ENCODE results near the gene NDUFB4. TPM values are rescaled to one million over a fixed set of nuclear protein-coding genes. Genes with fewer than 3 reads are reported as not detected.

Gene NDUFB4
- polyA plus RNA-seq, 1 donor (not counting 4 experiments of a cell fraction or from before 2014, with no cell fraction given) = 143 TPM

DNA sequence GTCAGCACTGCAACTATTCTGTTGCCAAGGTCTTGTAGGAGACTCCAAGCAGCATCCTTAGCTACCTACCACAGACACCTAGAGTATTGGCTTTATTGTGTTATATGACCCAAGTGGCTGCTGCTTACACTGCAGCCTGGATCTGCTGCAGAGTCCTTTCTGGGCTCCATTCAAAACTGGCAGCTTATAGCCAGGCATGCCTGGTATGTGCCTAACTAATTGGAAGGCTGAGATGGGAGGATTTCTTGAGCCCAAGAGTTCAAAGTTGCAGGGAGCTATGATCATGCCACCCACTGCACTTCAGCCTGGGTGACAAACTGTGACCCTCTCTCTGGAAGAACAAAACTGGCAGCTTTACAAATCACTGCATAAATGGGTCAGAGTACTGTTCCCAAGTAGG lies 8.6 kb downstream of the NDUFB4 start:
- Histone ChIP-seq H3K9ac (ENCODE audit: control insufficient read depth, extremely low read depth, insufficient read depth, low read length) (no peak overlapping the region), H3K36me3 (ENCODE audit: control insufficient read depth in 2 of 2, extremely low read depth in 1 of 2, insufficient read depth in 2 of 2, low read length in 2 of 2) (peaks cover 4 to 9% of the 10 kb centered on the region in 2 experiments), H4K20me1 (ENCODE audit: control insufficient read depth, extremely low read depth, insufficient read depth, low read length) (no peaks in the 10 kb centered on the region), H3K9me1 (ENCODE audit: control insufficient read depth, extremely low read depth, insufficient read depth, low read length) (no peaks in the 10 kb centered on the region), H2AFZ (ENCODE audit: control insufficient read depth, low read length) (no peak overlapping the region), H3K4me1 (ENCODE audit: control insufficient read depth, extremely low read depth, insufficient read depth, low read length) (no peaks in the 10 kb centered on the region), H3K9me3 (ENCODE audit: control insufficient read depth, low read depth, low read length) (no peaks in the 10 kb centered on the region), H3K79me2 (ENCODE audit: control insufficient read depth, insufficient read depth, low read length) (peaks cover under 1% of the 10 kb centered on the region), H3K27me3 (ENCODE audit: control insufficient read depth, extremely low read depth, insufficient read depth, low read length) (no peaks in the 10 kb centered on the region), H3K4me3 (ENCODE audit: control insufficient read depth in 2 of 3, extremely low read depth in 1 of 3, insufficient read depth in 2 of 3, low read depth in 1 of 3, low read length in 3 of 3) (no peak overlapping the region), H3K4me2 (ENCODE audit: control insufficient read depth, extremely low read depth, insufficient read depth, low read depth, low read length) (no peak overlapping the region), H3K27ac (ENCODE audit: control insufficient read depth, insufficient read depth, low read length) (no peak overlapping the region)
- no peak for FAIRE-seq
- dilution Hi-C loops (cut with MboI; ENCODE audit: extremely low pct_ligation_motif_present, low sequenced_read_pairs) = no loop called here
- TF ChIP-seq, protein P1, sequence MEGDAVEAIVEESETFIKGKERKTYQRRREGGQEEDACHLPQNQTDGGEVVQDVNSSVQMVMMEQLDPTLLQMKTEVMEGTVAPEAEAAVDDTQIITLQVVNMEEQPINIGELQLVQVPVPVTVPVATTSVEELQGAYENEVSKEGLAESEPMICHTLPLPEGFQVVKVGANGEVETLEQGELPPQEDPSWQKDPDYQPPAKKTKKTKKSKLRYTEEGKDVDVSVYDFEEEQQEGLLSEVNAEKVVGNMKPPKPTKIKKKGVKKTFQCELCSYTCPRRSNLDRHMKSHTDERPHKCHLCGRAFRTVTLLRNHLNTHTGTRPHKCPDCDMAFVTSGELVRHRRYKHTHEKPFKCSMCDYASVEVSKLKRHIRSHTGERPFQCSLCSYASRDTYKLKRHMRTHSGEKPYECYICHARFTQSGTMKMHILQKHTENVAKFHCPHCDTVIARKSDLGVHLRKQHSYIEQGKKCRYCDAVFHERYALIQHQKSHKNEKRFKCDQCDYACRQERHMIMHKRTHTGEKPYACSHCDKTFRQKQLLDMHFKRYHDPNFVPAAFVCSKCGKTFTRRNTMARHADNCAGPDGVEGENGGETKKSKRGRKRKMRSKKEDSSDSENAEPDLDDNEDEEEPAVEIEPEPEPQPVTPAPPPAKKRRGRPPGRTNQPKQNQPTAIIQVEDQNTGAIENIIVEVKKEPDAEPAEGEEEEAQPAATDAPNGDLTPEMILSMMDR (optimal IDR thresholded peaks at IDR 0.05 in 1 of 3, IDR thresholded peaks at IDR 0.05 in 1 of 3, conservative IDR thresholded peaks at IDR 0.05 in 1 of 3; ENCODE audit: extremely low read depth in 1 of 3, insufficient read depth in 2 of 3, low read length in 3 of 3) = no peak
- no peak for TF ChIP-seq EZH2 (IDR thresholded peaks at IDR 0.05; ENCODE audit: low read length)
- DNase-seq (ENCODE audit: low read depth, low spot score) = no peak

DNA sequence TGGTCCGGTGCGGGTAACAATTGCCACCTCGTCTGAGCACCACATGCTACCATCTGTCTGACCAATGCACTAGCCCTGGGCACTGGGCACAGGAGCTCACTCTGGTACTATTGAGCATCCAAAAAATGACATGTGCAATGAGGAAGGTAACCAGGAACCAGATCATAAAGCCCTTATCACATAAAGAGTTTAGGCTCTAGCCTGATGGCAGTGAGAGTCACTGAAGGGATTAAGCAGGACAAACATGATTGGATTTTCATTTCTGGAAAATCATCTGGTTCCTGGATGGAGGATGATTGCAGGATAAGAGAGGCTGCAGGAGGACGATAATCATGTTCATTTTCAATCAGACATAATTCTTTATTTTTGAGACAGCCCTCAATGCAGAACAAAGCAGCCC lies 12.4 kb downstream of the NDUFB4 start:
- Histone ChIP-seq H3K36me3 (ENCODE audit: control insufficient read depth in 2 of 2, extremely low read depth in 1 of 2, insufficient read depth in 2 of 2, low read length in 2 of 2) (no peaks in the 10 kb centered on the region), H3K4me2 (ENCODE audit: control insufficient read depth, extremely low read depth, insufficient read depth, low read depth, low read length) (no peak overlapping the region), H3K4me1 (ENCODE audit: control insufficient read depth, extremely low read depth, insufficient read depth, low read length) (no peaks in the 10 kb centered on the region), H3K9me3 (ENCODE audit: control insufficient read depth, low read depth, low read length) (no peaks in the 10 kb centered on the region), H4K20me1 (ENCODE audit: control insufficient read depth, extremely low read depth, insufficient read depth, low read length) (no peaks in the 10 kb centered on the region), H3K9ac (ENCODE audit: control insufficient read depth, extremely low read depth, insufficient read depth, low read length) (no peak overlapping the region), H3K27ac (ENCODE audit: control insufficient read depth, insufficient read depth, low read length) (no peak overlapping the region), H3K4me3 (ENCODE audit: control insufficient read depth in 2 of 3, extremely low read depth in 1 of 3, insufficient read depth in 2 of 3, low read depth in 1 of 3, low read length in 3 of 3) (no peak overlapping the region), H2AFZ (ENCODE audit: control insufficient read depth, low read length) (no peak overlapping the region), H3K27me3 (ENCODE audit: control insufficient read depth, extremely low read depth, insufficient read depth, low read length) (no peaks in the 10 kb centered on the region), H3K79me2 (ENCODE audit: control insufficient read depth, insufficient read depth, low read length) (no peaks in the 10 kb centered on the region), H3K9me1 (ENCODE audit: control insufficient read depth, extremely low read depth, insufficient read depth, low read length) (no peaks in the 10 kb centered on the region)
- dilution Hi-C loops (cut with MboI; ENCODE audit: extremely low pct_ligation_motif_present, low sequenced_read_pairs) = no loop called here
- TF ChIP-seq, protein P1 (optimal IDR thresholded peaks at IDR 0.05 in 1 of 3, IDR thresholded peaks at IDR 0.05 in 1 of 3, conservative IDR thresholded peaks at IDR 0.05 in 1 of 3; ENCODE audit: extremely low read depth in 1 of 3, insufficient read depth in 2 of 3, low read length in 3 of 3) = no peak
- TF ChIP-seq EZH2 (IDR thresholded peaks at IDR 0.05; ENCODE audit: low read length) = no peak
- DNase-seq (ENCODE audit: low read depth, low spot score) (no peak), FAIRE-seq (no peak)
